Adipocyte (in vitro differentiated cells): ENCODE data around the gene LCN6.
"Not testable (repeated sequence)": the region's sequence is repeated elsewhere in the genome, so short reads cannot be mapped to it uniquely, and the experiment has no call there.

Experiments
- DNase-seq: peaks from one replicate; pipeline ENCODE4 v3.0.0-alpha.2; 2015; ENCODE audit warnings: low read depth
- H3K27me3 ChIP-seq: replicated peaks from 2 replicates; pipeline ENCODE4 v1.7.0; 2013; ENCODE audit warnings: mild to moderate bottlenecking, low read length, moderate library complexity; ENCODE audit not compliant: control insufficient read depth, insufficient read depth
- H3K36me3 ChIP-seq: 2 replicates; pipeline ENCODE4 v1.7.0; 2013; ENCODE audit warnings: low read length, mild to moderate bottlenecking, moderate library complexity; ENCODE audit not compliant: control insufficient read depth, insufficient read depth, severe bottlenecking
- H3K4me1 ChIP-seq: 2 replicates; pipeline ENCODE4 v1.7.0; 2013; ENCODE audit warnings: mild to moderate bottlenecking, low read length, moderate library complexity; ENCODE audit not compliant: control insufficient read depth, insufficient read depth
- H3K4me3 ChIP-seq: 2 replicates; pipeline ENCODE4 v1.7.0; 2013; ENCODE audit warnings: mild to moderate bottlenecking, low read length, moderate library complexity
- H3K9ac ChIP-seq: 2 replicates; pipeline ENCODE4 v1.7.0; 2013; ENCODE audit warnings: mild to moderate bottlenecking, low read length, moderate library complexity
- H3K9me3 ChIP-seq: 2 replicates; pipeline ENCODE4 v1.7.0; 2013; ENCODE audit warnings: mild to moderate bottlenecking, low read length, moderate library complexity; ENCODE audit not compliant: control insufficient read depth

The LCN6 gene

DNA sequence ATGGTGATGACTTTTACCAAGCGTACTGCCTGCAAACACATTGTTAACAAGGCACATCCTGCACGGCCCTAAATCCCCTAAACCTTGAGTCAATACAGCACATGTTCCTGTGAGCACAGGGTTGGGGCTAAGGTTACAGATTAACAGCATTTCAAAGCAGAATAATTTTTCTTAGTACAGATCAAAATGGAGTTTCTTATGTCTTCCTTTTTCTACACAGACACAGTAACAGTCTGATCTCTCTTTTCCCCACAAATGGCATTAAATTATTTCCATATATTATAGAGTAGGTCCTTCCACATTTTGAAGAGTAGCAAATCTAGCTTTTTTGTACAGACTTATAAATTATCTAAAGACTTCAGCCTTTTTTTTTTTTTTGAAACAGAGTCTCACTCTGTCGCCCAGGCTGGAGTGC is 41.2 kb upstream of the LCN6 start:
- Histone ChIP-seq H3K4me3 (no peak overlapping the region), H3K27me3 (peaks cover 12% of the 10 kb centered on the region), H3K4me1 (peaks cover 12% of the 10 kb centered on the region), H3K36me3 (peaks cover 6% of the 10 kb centered on the region), H3K9me3 (no peaks in the 10 kb centered on the region), H3K9ac (no peak overlapping the region)
- DNase-seq: no peak

DNA sequence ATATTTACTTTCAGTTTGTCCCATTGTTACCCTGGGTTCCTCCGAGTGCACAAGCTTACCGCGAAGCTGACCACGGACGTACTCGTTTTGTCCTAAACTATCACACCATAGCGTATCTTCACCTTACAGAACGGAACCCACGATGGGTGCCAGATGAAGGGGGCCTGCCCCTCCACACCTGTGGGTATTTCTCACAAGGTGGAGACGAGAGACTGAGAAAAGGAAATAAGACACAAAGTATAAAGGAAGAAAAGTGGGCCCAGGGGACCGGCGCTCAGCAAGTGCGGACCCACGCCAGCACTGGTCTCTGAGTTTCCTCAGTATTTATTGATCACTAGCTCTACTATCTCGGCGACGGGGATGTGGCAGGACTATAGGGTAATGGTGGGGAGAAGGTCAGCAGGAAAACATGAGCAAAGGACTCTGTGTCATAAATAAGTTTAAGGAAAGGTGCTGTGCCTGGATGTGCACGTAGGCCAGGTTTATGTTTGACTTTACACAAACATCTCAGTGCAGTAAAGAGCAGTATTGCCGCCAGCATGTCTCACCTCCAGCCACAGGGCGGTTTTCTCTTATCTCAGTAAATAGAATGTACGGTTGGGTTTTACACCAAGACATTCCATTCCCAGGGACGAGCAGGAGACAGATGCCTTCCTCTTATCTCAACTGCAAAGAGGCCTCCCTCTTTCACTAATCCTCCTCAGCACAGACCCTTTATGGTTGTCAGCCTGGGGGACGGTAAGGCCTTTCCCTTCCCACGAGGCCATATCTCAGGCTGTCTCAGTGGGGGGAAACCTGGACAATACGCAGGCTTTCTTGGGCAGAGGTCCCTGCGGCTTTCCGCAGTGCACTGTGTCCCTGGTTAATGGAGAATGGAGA is 40.6 kb upstream of the LCN6 start:
- peaks cover 12% of the 10 kb centered on the region for H3K27me3 ChIP-seq
- H3K9me3 ChIP-seq, H3K4me3 ChIP-seq, H3K9ac ChIP-seq, H3K36me3 ChIP-seq, DNase-seq: not testable (repeated sequence)
- H3K4me1 ChIP-seq: peaks cover 12% of the 10 kb centered on the region

DNA sequence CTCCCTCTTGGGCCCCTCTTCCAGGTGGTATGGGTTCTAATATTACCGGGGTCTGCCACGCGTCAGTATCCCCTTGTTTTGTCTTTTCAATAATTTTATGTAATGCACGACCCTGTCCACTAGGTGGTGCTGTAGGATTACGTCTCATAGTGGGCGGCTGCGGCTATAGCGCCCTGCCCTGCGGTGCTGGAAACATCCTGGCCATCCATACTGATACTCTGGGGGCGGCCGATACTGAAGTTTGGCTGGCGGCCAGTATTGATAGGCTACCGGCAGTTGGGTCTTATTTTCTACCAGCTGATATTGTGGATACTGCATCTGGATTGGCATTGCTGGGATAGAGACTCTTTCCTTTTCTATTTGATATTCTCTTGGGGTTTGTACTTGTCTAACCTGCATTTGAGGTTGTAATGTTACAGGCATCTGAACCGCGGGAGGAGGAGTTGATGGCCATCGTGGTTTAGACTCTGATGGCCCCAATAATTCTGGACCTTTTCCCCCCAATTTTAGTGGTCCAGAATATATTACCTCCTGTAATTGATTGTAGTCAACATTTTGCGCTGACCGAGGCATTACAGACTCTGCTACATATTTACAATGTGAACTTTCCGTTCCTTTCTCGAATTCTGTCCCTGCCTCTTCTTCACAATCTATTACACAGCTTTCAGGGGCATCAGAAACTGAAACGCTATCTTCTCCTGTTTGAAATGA is 39.5 kb upstream of the LCN6 start:
- peak; percentile 86 for DNase-seq
- Histone ChIP-seq H3K27me3 (peaks cover 12% of the 10 kb centered on the region), H3K4me3 (no peak overlapping the region)

DNA sequence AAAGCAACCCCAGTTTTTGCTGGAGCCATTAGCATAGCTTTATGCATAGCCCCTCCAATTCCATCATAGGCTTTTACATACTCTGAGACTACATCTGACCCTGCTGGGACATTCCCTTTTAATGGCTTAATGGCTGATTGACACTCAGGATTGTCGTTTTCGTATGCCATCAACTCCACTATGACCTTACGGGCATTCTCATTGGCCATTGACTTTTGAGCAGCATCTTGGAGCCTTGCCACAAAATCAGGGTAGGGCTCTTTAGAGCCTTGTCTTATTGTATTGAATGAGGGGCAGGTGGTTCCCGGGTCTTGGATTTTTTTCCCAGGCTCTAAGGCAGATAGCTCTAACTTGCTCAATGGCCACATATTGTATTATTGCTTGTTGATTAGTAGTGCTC is 38.7 kb upstream of the LCN6 start:
- not testable (repeated sequence) for H3K9ac ChIP-seq, H3K36me3 ChIP-seq

More for the DNA sequence above, 39.5 kb upstream of the LCN6 start:
- Histone ChIP-seq H3K9me3 (no peaks in the 10 kb centered on the region), H3K4me1 (peaks cover 12% of the 10 kb centered on the region), H3K36me3 (no peaks in the 10 kb centered on the region), H3K9ac (no peak overlapping the region)

DNA sequence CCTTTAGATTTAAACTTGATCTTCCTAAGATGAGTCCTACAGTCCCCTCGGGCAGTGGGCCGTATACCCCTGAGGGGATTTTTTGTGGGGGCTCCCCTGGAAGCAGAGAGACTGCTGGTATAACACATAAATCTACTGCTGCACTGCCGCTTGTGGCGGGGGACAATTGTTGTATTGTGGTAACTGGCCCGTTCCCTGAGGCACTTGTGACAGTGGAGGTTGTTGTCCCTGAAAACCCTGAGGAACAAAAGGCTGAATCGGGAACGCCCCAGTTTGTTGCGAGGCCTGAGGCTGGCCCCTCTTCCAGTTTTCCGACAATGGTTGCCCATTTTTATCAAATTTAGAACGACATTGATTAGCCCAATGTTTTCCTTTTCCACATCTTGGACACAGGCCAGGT is 38.1 kb upstream of the LCN6 start:
- DNase-seq: no peak
- peaks cover 12% of the 10 kb centered on the region for H3K27me3 ChIP-seq
- H3K4me1 ChIP-seq: peaks cover 5% of the 10 kb centered on the region
- H3K9ac ChIP-seq: no peak overlapping the region
- H3K4me3 ChIP-seq: no peak overlapping the region
- H3K9me3 ChIP-seq: no peaks in the 10 kb centered on the region
- no peaks in the 10 kb centered on the region for H3K36me3 ChIP-seq

More for the DNA sequence above, 38.7 kb upstream of the LCN6 start:
- H3K9me3 ChIP-seq, DNase-seq, H3K4me3 ChIP-seq, H3K4me1 ChIP-seq: not testable (repeated sequence)
- H3K27me3 ChIP-seq: peaks cover 12% of the 10 kb centered on the region

DNA sequence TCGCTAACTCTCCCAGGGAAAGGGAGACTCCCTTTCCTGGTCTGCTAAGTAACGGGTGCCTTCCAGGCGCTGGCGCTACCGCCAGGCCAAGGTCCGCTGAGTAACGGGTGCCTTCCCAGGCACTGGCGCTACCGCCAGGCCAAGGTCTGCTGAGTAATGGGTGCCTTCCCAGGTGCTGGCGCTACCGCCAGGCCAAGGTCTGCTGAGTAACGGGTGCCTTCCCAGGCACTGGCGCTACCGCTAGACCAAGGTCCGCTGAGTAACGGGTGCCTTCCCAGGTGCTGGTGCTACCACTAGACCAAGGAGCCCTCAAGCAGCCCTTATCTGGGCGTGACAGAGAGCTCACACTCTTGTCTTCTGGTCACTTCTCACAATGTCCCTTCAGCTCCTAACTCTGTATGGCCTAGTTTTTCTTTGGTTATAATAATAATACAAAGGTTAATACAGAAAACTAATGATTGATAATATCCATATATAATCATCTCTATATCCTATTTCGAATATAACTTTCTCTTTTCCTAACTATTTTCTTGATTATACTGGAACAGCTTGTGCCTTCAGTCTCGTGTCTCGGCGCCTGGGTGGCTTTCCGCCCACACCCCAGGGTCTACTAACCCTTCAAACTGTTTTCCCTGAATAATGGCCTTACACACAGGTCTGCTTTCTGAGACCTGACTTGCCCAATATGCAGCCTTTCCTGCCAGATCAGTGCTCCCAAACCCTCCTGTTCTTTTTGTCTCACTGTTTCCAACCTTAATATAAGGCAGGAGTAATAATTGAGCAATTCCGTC is 37.4 kb upstream of the LCN6 start:
- not testable (repeated sequence) for DNase-seq

DNA sequence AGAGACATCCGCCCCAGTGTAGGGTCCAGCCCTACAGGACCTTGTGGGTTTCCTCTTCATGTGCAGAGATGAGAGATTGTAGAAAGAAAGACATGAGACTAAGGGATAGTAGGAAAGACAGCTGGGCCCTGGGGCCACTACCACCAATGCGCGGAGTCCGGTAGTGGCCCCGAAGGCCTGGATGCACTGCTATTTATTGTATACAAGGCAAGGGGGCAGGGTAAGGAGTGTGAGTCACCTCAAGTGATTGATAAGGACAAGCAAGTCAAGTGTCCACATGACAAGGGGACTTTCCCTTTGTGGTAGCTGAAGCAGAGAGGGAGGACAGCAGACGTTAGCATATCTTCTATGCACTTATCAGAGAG is 36.7 kb upstream of the LCN6 start:
- Histone ChIP-seq H3K4me1 (no peaks in the 10 kb centered on the region), H3K9me3 (no peaks in the 10 kb centered on the region), H3K9ac (no peak overlapping the region), H3K27me3 (peaks cover 24% of the 10 kb centered on the region), H3K36me3 (no peaks in the 10 kb centered on the region), H3K4me3 (no peak overlapping the region)
- DNase-seq: no peak

More for the DNA sequence above, 37.4 kb upstream of the LCN6 start:
- H3K4me3 ChIP-seq, H3K9me3 ChIP-seq, H3K9ac ChIP-seq, H3K4me1 ChIP-seq, H3K36me3 ChIP-seq: not testable (repeated sequence)
- H3K27me3 ChIP-seq: peaks cover 16% of the 10 kb centered on the region

DNA sequence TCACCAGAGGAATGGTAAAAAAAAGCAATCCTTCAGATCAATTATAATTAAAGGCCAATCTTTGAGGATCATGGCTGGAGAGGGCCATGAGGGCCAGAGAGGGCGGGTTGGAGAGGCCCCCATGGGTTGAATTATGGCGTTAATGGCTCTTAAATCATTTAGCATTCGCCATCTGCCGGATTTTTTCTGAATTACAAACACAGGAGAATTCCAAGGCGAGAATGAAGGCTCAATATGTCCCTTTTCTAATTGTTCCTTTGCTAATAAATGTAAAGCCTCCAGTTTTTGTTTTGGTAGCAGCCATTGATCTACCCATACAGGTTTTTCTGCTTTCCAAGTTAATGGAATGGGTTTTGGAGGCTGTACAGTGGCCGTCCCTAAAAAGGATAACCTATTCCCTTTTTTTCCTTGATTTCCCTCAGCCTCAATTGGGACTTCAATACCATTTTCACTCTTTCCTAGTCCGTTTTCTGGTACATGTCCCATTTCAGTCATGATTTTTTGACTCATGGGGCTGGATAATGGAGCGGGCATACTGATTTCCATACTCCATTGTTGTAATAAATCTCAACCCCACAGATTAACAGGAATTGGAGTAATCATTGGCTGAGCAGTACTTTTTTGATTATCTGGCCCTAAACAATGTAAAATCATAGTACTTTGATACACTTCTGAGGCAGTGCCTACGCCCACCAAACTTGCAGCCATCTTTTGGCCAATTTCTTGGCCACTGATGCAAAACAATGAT is 36.1 kb upstream of the LCN6 start:
- Histone ChIP-seq H3K4me3 (no peak overlapping the region), H3K36me3 (no peaks in the 10 kb centered on the region)
- peak; percentile 76 for DNase-seq

DNA sequence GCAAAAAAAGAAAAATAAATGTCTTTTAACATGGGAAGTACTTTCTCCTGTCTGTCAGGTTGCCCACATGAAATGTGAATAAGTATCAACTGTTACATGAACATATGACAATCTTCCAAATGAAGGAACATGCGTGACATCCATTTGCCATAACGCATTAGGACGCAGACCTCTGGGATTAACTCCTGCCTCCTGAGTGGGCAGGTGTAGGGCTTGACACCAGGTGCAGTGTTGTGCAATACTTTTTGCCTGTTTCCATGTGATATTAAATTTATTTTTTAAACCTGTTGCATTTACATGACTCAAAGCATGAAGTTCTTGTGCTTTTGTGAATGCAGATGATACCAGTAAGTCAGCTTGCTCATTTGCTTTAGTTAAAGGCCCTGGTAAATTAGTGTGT is 34.1 kb upstream of the LCN6 start:
- Histone ChIP-seq H3K9me3 (no peaks in the 10 kb centered on the region), H3K4me1 (no peaks in the 10 kb centered on the region), H3K4me3 (no peak overlapping the region), H3K9ac (no peak overlapping the region), H3K27me3 (peaks cover 47% of the 10 kb centered on the region), H3K36me3 (no peaks in the 10 kb centered on the region)
- DNase-seq: no peak

More for the DNA sequence above, 36.1 kb upstream of the LCN6 start:
- peaks cover 28% of the 10 kb centered on the region for H3K27me3 ChIP-seq
- H3K9me3 ChIP-seq: no peaks in the 10 kb centered on the region
- no peaks in the 10 kb centered on the region for H3K4me1 ChIP-seq
- H3K9ac ChIP-seq: no peak overlapping the region

DNA sequence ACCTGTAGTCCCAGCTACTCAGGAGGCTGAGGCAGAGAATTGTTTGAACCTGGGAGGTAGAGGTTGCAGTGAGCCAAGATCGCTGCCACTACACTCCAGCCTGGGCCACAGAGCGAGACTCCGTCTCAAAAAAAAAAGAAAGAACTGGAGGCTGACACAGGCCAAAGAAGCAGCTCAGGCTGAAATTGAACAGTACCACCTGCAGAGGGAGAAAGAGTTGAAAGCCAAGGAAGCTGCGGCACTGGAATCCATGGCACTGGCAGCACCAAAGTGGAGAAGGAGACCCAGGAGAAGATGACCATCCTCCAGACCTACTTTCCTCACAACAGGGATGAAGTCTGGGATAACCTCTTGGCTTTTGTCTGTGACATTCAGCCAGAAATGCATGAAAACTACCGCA is 31.5 kb upstream of the LCN6 start:
- no peaks in the 10 kb centered on the region for H3K36me3 ChIP-seq
- no peak for DNase-seq
- no peaks in the 10 kb centered on the region for H3K4me1 ChIP-seq
- H3K9me3 ChIP-seq: no peaks in the 10 kb centered on the region
- H3K4me3 ChIP-seq: no peak overlapping the region
- no peak overlapping the region for H3K9ac ChIP-seq
- peaks cover 46% of the 10 kb centered on the region for H3K27me3 ChIP-seq
